Mesodermal cell (in vitro differentiated cells): Measurements from ENCODE around the gene CLN6.

Experiments used
- H3K27ac ChIP-seq: 2 replicates; pipeline ENCODE4 v1.7.0; 2013; ENCODE audit warnings: mild to moderate bottlenecking, low read depth, low read length, moderate library complexity; ENCODE audit not compliant: severe bottlenecking
- H3K36me3 ChIP-seq: 2 replicates; pipeline ENCODE4 v1.7.1; 2013; ENCODE audit warnings: mild to moderate bottlenecking, low read length, moderate library complexity; ENCODE audit not compliant: control insufficient read depth, insufficient read depth
- H3K4me1 ChIP-seq: one replicate; pipeline ENCODE4 v1.7.1; 2013; ENCODE audit warnings: mild to moderate bottlenecking, low read length; ENCODE audit not compliant: insufficient read depth, control insufficient read depth, poor library complexity, severe bottlenecking
- H3K4me3 ChIP-seq: 2 replicates; pipeline ENCODE4 v1.7.0; 2013; ENCODE audit warnings: low read length, control low read depth, mild to moderate bottlenecking; ENCODE audit not compliant: insufficient read depth, poor library complexity, severe bottlenecking; ENCODE audit errors: extremely low read depth
- H3K9me3 ChIP-seq: 2 replicates; pipeline ENCODE4 v1.7.1; 2013; ENCODE audit warnings: mild to moderate bottlenecking, low read length, moderate library complexity; ENCODE audit not compliant: control insufficient read depth
- WGBS, 2 experiments: methylation state at CpG; one replicate each; pipeline ENCODE4 v1.1.5; 2013; ENCODE audit warnings: missing lambda C conversion rate in 2 of 2; ENCODE audit not compliant: insufficient coverage in 2 of 2; 5-methylcytosine and 5-hydroxymethylcytosine counted together

Gene CLN6

DNA sequence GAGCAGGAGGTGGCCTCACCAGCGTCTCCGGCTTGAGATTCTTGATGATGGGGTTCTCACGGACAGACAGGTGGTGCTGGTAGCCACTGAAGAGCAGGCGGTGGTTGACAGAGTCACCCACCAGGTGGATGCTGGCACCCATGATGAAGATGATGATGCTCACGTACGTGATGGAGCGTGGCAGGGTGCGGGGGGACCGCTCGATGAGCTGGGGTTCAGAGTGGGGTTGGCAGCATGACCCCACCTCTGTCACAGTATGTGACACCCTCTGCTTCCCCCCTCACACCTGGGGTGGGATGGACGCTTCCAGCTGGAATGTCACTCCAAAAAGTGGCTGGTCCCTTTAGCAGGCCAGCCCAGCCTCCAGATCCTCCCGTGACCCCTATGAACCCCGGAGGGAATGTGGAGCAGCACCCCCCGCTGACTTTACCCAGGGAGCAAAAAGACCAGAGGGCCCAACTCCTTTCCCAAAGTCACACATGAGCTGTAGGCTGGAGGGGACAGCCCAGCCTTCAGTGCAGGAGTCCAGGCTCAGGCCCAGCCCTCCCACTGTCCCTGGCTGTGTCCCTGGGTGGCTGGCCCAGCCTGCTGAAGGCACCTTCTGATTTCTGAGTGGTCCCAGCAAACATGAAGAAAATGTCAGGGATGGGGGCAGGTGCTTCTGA is 17.7 kb downstream of the CLN6 start:
- 94 to 96% methylated on average over 13 to 14 of the region's 14 CpGs for WGBS, 2 experiments
- Histone ChIP-seq H3K9me3 (no peaks in the 10 kb centered on the region), H3K4me3 (no peak overlapping the region), H3K36me3 (peaks cover 30% of the 10 kb centered on the region), H3K4me1 (peaks cover 8% of the 10 kb centered on the region), H3K27ac (no peak overlapping the region)

DNA sequence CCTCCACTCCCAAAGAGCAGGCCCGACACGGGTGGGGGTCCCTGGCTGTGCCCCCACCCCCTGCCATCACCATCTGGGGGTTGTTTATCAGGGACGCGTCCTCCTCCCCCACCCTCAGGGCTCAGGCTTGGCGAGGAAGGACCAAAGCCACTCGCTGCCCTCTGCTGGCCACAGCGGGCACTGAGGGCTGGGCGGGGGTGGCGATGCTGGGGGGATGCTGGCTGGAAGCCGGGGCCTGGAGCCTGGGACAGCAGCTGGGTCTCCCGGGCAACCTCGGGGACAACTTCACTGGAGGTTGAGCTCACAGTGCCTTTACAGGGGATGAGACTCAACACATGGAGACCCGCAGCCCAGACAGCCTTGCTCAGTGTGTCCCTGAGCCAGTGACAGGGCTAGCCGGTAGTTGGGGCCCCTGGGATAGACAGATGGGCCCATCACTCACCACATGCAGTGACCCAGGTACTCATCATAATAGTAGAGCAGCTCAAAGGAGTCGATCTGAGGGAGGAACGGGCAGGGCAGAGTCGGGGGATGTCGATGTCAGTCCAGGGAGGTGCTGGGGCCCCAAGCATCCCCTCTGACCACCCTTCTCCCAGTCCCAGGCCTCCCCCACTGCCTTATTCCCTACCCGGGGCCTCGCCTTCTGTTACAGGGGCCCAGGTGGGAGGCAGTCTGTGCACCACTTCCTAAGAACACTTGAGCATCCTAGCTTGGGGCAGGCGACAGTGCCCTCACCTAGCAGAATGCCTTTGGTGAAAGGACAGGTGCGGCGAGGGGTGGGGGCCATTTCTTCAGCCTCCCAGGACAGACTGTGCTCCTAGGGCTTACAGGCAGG is 18.5 kb downstream of the CLN6 start:
- Histone ChIP-seq H3K4me3 (no peak overlapping the region), H3K4me1 (peaks cover 13% of the 10 kb centered on the region), H3K9me3 (no peaks in the 10 kb centered on the region), H3K36me3 (peaks cover 28% of the 10 kb centered on the region), H3K27ac (no peak overlapping the region)
- 56 to 60% methylated on average over 18 to 19 of the region's 23 CpGs for WGBS, 2 experiments

DNA sequence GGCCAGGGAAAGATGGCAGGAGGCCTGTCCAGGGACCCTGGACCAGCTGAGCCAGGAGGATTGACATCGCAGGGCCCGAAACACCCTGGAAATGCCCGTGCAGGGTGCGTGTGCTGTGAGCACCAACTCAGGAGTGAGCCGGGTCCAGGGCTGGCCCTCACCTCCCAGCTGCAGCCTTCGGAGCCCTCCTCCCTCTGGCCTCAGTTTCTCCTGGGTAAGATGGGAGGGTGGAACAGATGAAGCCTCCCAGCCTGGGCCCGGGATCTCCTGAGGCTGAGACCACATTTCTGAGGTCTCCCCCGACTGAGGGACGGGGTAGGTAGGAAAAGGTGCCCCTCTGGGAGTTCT is 19.1 kb downstream of the CLN6 start:
- Histone ChIP-seq H3K36me3 (peaks cover 21% of the 10 kb centered on the region), H3K4me1 (peaks cover 19% of the 10 kb centered on the region), H3K27ac (no peak overlapping the region), H3K4me3 (no peak overlapping the region), H3K9me3 (no peaks in the 10 kb centered on the region)
- 93 to 98% methylated on average over 5 to 7 of the region's 9 CpGs for WGBS, 2 experiments

DNA sequence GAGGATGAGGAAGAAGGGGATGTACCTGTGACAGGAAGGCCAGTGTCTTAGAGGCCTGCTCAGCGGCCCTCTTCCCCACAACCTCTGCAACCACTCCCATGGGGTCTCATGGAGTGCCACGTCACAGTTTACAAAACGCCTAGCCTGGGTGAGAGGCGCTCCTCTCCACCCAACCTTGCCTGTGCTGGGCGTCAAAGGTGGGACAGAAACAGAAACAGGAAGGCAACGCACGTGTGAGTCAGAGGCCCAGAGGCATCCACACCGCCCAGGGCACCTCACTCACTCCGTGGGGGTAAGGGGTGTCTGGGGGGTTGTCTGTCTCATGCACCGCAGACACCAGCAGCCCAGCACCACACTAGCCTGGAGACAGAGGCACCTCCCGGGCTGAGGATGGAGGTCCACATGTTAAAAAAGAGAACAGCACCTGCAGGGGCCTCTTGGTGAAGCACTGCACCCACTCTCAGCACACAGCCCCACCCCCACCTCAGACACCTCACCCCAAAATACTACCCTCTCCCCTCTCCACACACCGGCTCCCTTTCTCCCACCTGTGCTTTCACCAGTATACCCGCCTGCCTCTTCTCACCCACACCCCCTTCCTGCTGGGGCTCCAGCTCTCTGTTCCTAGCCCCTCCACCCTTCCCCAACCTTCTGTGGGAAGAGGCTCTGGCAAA is 19.7 kb downstream of the CLN6 start:
- H3K27ac ChIP-seq = no peak overlapping the region
- peaks cover 19% of the 10 kb centered on the region for H3K4me1 ChIP-seq
- H3K9me3 ChIP-seq = no peaks in the 10 kb centered on the region
- WGBS, 2 experiments = 86 to 90% methylated on average over 7 to 12 of the region's 13 CpGs
- H3K36me3 ChIP-seq = peaks cover 20% of the 10 kb centered on the region
- no peak overlapping the region for H3K4me3 ChIP-seq

DNA sequence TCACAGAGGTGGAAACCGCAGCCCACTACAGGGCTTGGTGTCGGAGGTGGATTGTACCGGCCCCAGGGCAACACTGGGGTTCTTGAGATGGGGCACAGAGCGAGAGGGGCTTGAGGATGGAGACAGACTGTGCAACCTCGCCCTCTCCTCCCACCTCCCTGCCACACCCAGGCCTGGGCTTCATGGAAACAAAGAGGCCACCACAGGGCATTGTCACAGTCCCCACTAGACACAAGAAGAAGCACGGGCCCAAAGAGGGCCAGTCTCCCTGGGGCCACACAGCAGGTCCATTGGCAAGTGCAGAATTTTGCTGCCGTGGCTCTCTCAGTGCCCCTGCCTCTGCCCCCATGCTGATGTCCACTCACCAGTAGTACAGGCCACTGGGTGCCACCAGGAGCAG is 20.3 kb downstream of the CLN6 start:
- peaks cover 19% of the 10 kb centered on the region for H3K4me1 ChIP-seq
- 67 to 93% methylated on average over 1 to 7 of the region's 7 CpGs for WGBS, 2 experiments
- H3K36me3 ChIP-seq = peaks cover 16% of the 10 kb centered on the region
- H3K4me3 ChIP-seq = no peak overlapping the region
- no peaks in the 10 kb centered on the region for H3K9me3 ChIP-seq
- no peak overlapping the region for H3K27ac ChIP-seq

DNA sequence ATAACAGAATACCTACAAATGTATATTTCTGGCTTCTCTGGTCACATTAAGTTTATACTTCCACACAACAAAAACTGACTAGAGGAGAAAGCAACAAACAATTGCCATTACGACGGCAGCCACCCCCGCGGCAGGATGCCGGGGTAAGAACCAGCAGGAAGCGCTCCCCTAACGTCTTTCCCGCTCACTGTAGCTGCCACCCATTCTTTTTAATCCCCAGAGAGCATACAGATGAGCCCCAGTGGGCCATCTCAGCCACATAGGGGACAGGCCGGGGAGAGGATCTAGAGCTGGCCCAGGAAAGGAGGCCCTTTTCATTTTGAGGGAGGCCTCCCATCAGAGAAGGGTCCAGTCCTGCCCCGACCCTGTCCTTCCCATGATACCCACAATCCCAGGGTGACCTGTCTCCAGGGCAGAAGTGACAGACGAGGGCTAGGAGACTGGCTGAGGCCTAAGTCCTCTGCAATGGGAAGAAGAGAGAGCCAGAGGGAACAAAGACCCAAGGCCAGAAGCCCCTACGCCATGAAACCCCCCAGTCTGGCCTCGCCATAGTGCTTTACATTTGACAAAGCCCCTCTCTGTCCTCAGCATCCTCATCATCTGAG is 20.8 kb downstream of the CLN6 start:
- no peak overlapping the region for H3K27ac ChIP-seq
- peaks cover 14% of the 10 kb centered on the region for H3K36me3 ChIP-seq
- whole genome bisulfite sequencing, 2 experiments = 94 to 95% methylated on average over 8 to 11 of the region's 13 CpGs
- H3K4me1 ChIP-seq = peaks cover 19% of the 10 kb centered on the region
- H3K9me3 ChIP-seq = no peaks in the 10 kb centered on the region
- no peak overlapping the region for H3K4me3 ChIP-seq

DNA sequence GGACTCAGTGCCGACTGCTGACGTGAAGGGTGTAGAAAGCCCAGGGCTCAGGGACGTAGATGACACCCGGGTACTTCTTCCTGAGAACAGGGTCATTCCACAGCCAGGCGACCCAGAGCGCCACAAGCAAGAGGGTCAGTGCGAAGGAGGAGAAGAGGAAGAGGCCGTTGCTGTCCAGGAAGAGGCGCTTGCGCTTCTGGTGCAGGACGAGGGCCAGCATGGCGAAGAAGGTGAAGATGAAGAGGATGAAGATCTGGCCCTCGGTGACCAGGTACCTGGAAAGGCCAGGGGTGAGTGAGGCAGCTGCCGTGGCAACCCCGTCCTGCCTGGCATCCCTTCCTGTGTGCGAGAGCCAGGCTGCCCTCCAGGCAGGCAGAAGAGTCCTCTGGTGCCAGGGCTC is 21.4 kb downstream of the CLN6 start:
- peaks cover 19% of the 10 kb centered on the region for H3K4me1 ChIP-seq
- 96 to 97% methylated on average over 13 to 16 of the region's 16 CpGs for WGBS, 2 experiments
- H3K4me3 ChIP-seq = no peak overlapping the region
- no peaks in the 10 kb centered on the region for H3K9me3 ChIP-seq
- peaks cover 13% of the 10 kb centered on the region for H3K36me3 ChIP-seq
- no peak overlapping the region for H3K27ac ChIP-seq

DNA sequence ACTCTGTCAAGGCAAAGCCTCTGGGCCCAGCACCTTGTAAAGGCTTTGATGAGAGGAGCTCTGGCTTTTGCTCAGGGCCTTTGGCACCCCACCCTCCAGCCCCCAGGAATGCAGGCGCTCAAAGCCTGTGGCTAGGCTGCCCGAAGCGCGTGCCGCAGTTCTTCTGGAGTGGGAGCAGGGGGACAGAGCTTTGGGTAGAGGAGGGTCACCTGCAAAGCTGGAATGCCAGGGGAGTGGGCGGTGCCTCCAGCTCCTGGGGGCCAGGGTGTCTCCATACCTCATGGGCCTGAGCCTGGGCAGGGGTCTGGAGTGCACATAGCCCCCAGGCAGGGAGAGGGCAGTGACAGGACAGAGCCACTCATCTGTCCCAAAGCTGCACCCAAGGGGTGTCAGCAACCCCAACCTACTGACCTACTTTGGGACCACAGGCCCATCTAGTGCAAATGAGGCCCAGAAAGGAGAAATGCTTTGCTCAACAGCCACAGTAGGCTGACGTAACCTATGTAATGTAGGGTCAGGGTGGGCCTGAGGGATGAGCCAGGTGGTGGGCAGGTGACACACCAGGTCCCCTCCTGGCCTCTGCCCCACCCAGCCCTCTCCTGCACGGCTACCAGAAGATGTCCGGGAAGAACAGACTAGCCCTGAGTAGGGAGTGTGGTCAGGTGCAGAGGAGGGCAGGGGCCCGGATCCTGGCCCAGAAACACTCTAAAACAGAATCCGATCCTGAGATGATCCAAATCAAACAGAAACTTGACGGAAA is 22.2 kb downstream of the CLN6 start:
- Histone ChIP-seq H3K36me3 (peaks cover 13% of the 10 kb centered on the region), H3K27ac (no peak overlapping the region), H3K4me1 (peaks cover 19% of the 10 kb centered on the region), H3K9me3 (no peaks in the 10 kb centered on the region), H3K4me3 (no peak overlapping the region)
- 86 to 98% methylated on average over 5 to 11 of the region's 12 CpGs for WGBS, 2 experiments

DNA sequence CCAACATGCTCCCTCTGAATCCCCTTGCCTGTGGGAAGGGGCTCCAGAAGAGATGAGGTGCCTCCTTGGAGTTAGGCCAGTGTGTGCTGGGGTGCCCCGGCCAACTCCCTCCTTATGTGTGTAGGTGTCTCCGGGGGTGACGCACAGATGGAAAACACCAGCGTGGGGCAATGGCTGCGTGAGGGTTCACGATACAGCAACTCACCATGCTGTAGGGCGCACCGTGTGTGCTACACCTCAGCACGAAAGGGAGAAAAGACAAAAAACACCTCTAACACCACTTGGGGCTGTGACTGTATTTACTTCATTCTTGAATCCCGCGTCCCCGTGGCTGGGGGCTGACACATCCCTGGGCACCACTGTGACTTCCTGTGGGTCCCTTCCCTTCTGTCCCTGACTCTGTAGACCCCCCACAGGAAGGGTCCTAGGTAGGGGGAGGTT is 22.8 kb downstream of the CLN6 start:
- Histone ChIP-seq H3K9me3 (no peaks in the 10 kb centered on the region), H3K27ac (no peak overlapping the region), H3K4me1 (peaks cover 19% of the 10 kb centered on the region), H3K36me3 (peaks cover 13% of the 10 kb centered on the region), H3K4me3 (no peak overlapping the region)
- 95 to 97% methylated on average over 8 to 9 of the region's 12 CpGs for WGBS, 2 experiments

DNA sequence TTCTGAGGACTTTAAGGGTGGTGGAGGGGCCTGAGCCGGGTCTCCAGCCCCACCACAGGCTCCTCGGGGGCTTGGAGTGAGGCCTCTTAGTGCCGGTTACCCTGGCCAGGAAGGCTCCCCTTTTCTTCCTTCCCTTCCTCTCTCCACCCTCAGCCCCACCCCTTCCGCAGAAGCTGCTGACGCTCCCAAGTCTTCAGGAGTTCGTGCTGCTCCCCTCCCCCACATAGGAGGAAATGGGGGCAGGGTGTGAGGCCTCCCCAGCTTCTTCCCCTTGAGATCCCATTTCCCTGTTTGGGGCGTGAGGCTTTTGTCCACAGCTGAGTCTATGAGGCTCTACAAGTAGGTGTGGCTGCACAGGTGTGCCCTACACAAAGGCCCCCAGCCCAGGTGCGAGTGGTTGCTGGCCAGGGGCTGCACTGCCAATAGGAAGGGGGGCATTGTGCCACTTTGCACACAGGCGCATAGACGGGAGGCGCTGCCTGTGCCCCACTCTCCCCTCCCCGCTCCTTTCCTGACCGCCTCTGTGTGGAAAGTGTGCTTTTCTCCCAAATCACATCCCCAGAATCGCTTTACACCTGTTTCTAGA is 23.5 kb downstream of the CLN6 start:
- H3K27ac ChIP-seq = no peak overlapping the region
- WGBS, 2 experiments = 77 to 88% methylated on average over 3 to 5 of the region's 14 CpGs

More for the DNA sequence above, 23.5 kb downstream of the CLN6 start:
- H3K4me3 ChIP-seq = no peak overlapping the region
- peaks cover 18% of the 10 kb centered on the region for H3K4me1 ChIP-seq
- peaks cover 6% of the 10 kb centered on the region for H3K36me3 ChIP-seq
- no peaks in the 10 kb centered on the region for H3K9me3 ChIP-seq
